Endothelial cell of umbilical vein (primary cell): Measurements from ENCODE around the gene ZBTB20. TPM values are rescaled to one million over a fixed set of nuclear protein-coding genes. Genes with fewer than 3 reads are reported as not detected.

Source experiments
- BruUV-seq: library from RNA; stranded (reverse); fragments of 400-500 nt; replicated peaks from 2 replicates; lab custom pipeline; 2021; lab: Mats Ljungman, UMichigan
- CTCF ChIA-PET: fragments of 300-600, 350-600 bp; sonication (Branson Sonifier 250); formaldehyde crosslinking; loops from one replicate; lab custom pipeline; 2021; ENCODE audit warnings: antibody characterized with exemption, inconsistent platforms; lab: Charles Lee
- POLR2A ChIA-PET: fragments of 300-600, 350-600 bp; sonication (Branson Sonifier 250); formaldehyde crosslinking; loops from one replicate; lab custom pipeline; 2021; ENCODE audit warnings: antibody characterized with exemption, inconsistent platforms; lab: Charles Lee
- DNase-seq: peaks from one replicate; pipeline ENCODE4 v3.0.0-alpha.2; 2011; ENCODE audit warnings: low read depth, low spot score
- FAIRE-seq: peaks from 2 replicates; lab custom pipeline; 2011; peaks lifted over from hg19 to GRCh38; lab: Jason Lieb, UNC
- H2AFZ ChIP-seq: 2 replicates; pipeline ENCODE4 v1.6.0; 2012; ENCODE audit warnings: low read depth, low read length, control low read depth, inconsistent platforms
- H3K27ac ChIP-seq: 2 replicates; pipeline ENCODE4 v1.5.1; 2011; ENCODE audit warnings: low read depth, mild to moderate bottlenecking, control low read depth, low read length, moderate library complexity; ENCODE audit not compliant: insufficient read depth
- H3K27me3 ChIP-seq, 2 experiments: 2 replicates each; pipeline versions ENCODE4 v1.6.0 to v1.6.1; 2011; ENCODE audit warnings: low read length in 2 of 2, mixed read lengths in 1 of 2; ENCODE audit not compliant: control insufficient read depth in 2 of 2, insufficient read depth in 2 of 2
- H3K36me3 ChIP-seq, 2 experiments: 2 replicates in 1 of 2; 3 replicates in 1 of 2; pipeline ENCODE4 v1.5.1; 2011; ENCODE audit warnings: low read length in 2 of 2, mild to moderate bottlenecking in 1 of 2, moderate library complexity in 1 of 2; ENCODE audit not compliant: control insufficient read depth in 2 of 2, insufficient read depth in 2 of 2; ENCODE audit errors: extremely low read depth in 1 of 2
- H3K4me1 ChIP-seq: 3 replicates; pipeline ENCODE4 v1.5.1; 2011; ENCODE audit warnings: mild to moderate bottlenecking, low read length; ENCODE audit not compliant: control insufficient read depth, insufficient read depth; ENCODE audit errors: extremely low read depth
- H3K4me2 ChIP-seq: 2 replicates; pipeline ENCODE4 v1.6.1; 2011; ENCODE audit warnings: low read length, control low read depth, mixed read lengths; ENCODE audit not compliant: insufficient read depth
- H3K4me3 ChIP-seq, 3 experiments: fragments of 200-600 bp in 1 of 3; sonication (generic), shearing (Covaris generic) in 1 of 3; replicated peaks in 1 of 3; 2 replicates each; pipeline ENCODE4 v1.5.1; 2011 to 2016; ENCODE audit warnings: control low read depth in 3 of 3, low read length in 3 of 3, mild to moderate bottlenecking in 2 of 3, inconsistent platforms in 1 of 3, low read depth in 1 of 3, moderate library complexity in 1 of 3; ENCODE audit not compliant: insufficient read depth in 1 of 3
- H3K79me2 ChIP-seq: 2 replicates; pipeline ENCODE4 v1.6.0; 2012; ENCODE audit warnings: low read length, inconsistent platforms; ENCODE audit not compliant: control insufficient read depth, insufficient read depth
- H3K9ac ChIP-seq: replicated peaks from 2 replicates; pipeline ENCODE3; 2011; ENCODE audit warnings: low read length, control low read depth; ENCODE audit not compliant: insufficient read depth; ENCODE audit errors: extremely low read depth
- H3K9me1 ChIP-seq: replicated peaks from 3 replicates; pipeline ENCODE4 v1.6.0; 2011; ENCODE audit warnings: mild to moderate bottlenecking, low read length; ENCODE audit not compliant: control insufficient read depth, insufficient read depth; ENCODE audit errors: extremely low read depth
- H3K9me3 ChIP-seq: replicated peaks from 2 replicates; pipeline ENCODE4 v1.5.1; 2012; ENCODE audit warnings: low read length, inconsistent platforms; ENCODE audit not compliant: control insufficient read depth, insufficient read depth
- H4K20me1 ChIP-seq: replicated peaks from 2 replicates; pipeline ENCODE3; 2011; ENCODE audit warnings: mild to moderate bottlenecking, low read length; ENCODE audit not compliant: control insufficient read depth, insufficient read depth; ENCODE audit errors: extremely low read depth
- CTCF ChIP-seq, 2 donors: IDR thresholded peaks; 1 replicate in 1 of 2; 2 replicates in 1 of 2; pipeline ENCODE4 v1.5.1; 2011; ENCODE audit warnings: low read length in 2 of 2, mild to moderate bottlenecking in 2 of 2, moderate library complexity in 2 of 2, control low read depth in 1 of 2, inconsistent platforms in 1 of 2, low read depth in 1 of 2; ENCODE audit not compliant: insufficient read depth in 1 of 2; ENCODE audit errors: extremely low read depth in 1 of 2
- EZH2 ChIP-seq: IDR thresholded peaks from 2 replicates; pipeline ENCODE4 v1.6.1; 2012; ENCODE audit warnings: borderline replicate concordance, low read depth, mild to moderate bottlenecking, moderate library complexity, low read length, inconsistent platforms; ENCODE audit not compliant: severe bottlenecking
- FOS ChIP-seq: IDR thresholded peaks from 2 replicates; pipeline ENCODE4 v1.6.1; 2011; ENCODE audit warnings: mild to moderate bottlenecking, low read length, moderate library complexity, borderline replicate concordance; ENCODE audit not compliant: insufficient read depth
- GATA2 ChIP-seq: IDR thresholded peaks from 2 replicates; pipeline ENCODE4 v1.7.0; 2011; ENCODE audit warnings: low read depth, mild to moderate bottlenecking, moderate library complexity, mixed read lengths, low read length; ENCODE audit not compliant: insufficient read length, insufficient read depth
- JUN ChIP-seq: IDR thresholded peaks from 2 replicates; pipeline ENCODE4 v1.6.1; 2011; ENCODE audit warnings: borderline replicate concordance, low read depth; ENCODE audit not compliant: insufficient read length, insufficient read depth
- MYC ChIP-seq: IDR thresholded peaks from one replicate; pipeline ENCODE4 v1.6.1; 2011; ENCODE audit warnings: mild to moderate bottlenecking, low read depth, low read length
- POLR2A ChIP-seq: IDR thresholded peaks from 2 replicates; pipeline ENCODE4 v1.6.1; 2012; ENCODE audit warnings: low read depth, mild to moderate bottlenecking, control low read depth, low read length
- POLR2AphosphoS5 ChIP-seq: IDR thresholded peaks from 2 replicates; pipeline ENCODE4 v1.6.1; 2012; ENCODE audit warnings: low read depth, mild to moderate bottlenecking, control low read depth, low read length, moderate library complexity; ENCODE audit not compliant: insufficient read depth
- dilution Hi-C: fragments of 300-500 bp; cut with MboI; formaldehyde crosslinking; loops from one replicate; pipeline ENCODE4 v1.15.0; 2019; ENCODE audit warnings: low sequenced_read_pairs; ENCODE audit not compliant: extremely low pct_ligation_motif_present
- intact Hi-C: fragments of 100-400 bp; cut with micrococcal nuclease; formaldehyde crosslinking; loops from one replicate; pipeline ENCODE4 v1.10.0; 2022
- polyA plus RNA-seq, 4 experiments: library from polyadenylated mRNA; depleted of rRNA in 3 of 4; stranded (reverse) in 3 of 4; unstranded in 1 of 4; fragments of >200 nt; gene quantifications; 2 replicates each; pipeline versions ENCODE4 v1.2.1 to v1.2.3, GENCODE V29; 2011 to 2012; ENCODE audit warnings: missing spikeins in 1 of 4
- total RNA-seq: library from RNA; stranded (reverse); gene quantifications from 2 replicates; pipeline ENCODE4 v1.2.3, GENCODE V29; 2021
- TF ChIP-seq, protein P1 (sequence below): IDR thresholded peaks from 2 replicates; pipeline ENCODE4 v1.6.1; 2011; ENCODE audit not compliant: insufficient read depth, insufficient read length

The ZBTB20 gene
- total and polyA plus RNA-seq, 2 donors (not counting 3 experiments of a cell fraction or from before 2014, with no cell fraction given) = 2.1 to 20.5 TPM

GRCh38 chr3:114756506-114757279, 390.4 kb downstream of the ZBTB20 start:
- H3K4me3 ChIP-seq = no peak overlapping the region
- intact Hi-C loops (no loop called here), dilution Hi-C loops (no loop called here)
- no peaks in the 10 kb centered on the region for H4K20me1 ChIP-seq
- no peak overlapping the region for H3K4me2 ChIP-seq
- no peak for DNase-seq
- POLR2A ChIA-PET = no interaction called here
- no peaks in the 10 kb centered on the region for H3K79me2 ChIP-seq
- H3K36me3 ChIP-seq = no peaks in the 10 kb centered on the region
- H3K9me1 ChIP-seq = no peaks in the 10 kb centered on the region
- H3K27ac ChIP-seq = no peak overlapping the region
- no TSS peak for BruUV-seq
- H3K9ac ChIP-seq = no peak overlapping the region
- CTCF ChIA-PET = interaction anchor here (1.4 kb wide), 1 partner anchor 11 kb away, joined by 3 read pairs; no protein-coding TSS in a partner anchor
- H3K4me1 ChIP-seq = no peaks in the 10 kb centered on the region
- H2AFZ ChIP-seq = no peak overlapping the region
- no peak for FAIRE-seq
- H3K9me3 ChIP-seq = no peaks in the 10 kb centered on the region
- no peaks in the 10 kb centered on the region for H3K27me3 ChIP-seq
- TF ChIP-seq, protein P1, sequence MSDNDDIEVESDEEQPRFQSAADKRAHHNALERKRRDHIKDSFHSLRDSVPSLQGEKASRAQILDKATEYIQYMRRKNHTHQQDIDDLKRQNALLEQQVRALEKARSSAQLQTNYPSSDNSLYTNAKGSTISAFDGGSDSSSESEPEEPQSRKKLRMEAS = no peak

- H3K9me1 ChIP-seq = no peaks in the 10 kb centered on the region
- H3K36me3 ChIP-seq = no peaks in the 10 kb centered on the region
- dilution Hi-C loops = no loop called here
- H3K27ac ChIP-seq = no peak overlapping the region
- no peaks in the 10 kb centered on the region for H3K4me1 ChIP-seq
- no peak overlapping the region for H3K9ac ChIP-seq
- H3K9me3 ChIP-seq = no peaks in the 10 kb centered on the region
- no peaks in the 10 kb centered on the region for H3K79me2 ChIP-seq
- no peak overlapping the region for H3K4me2 ChIP-seq
- H3K27me3 ChIP-seq = no peaks in the 10 kb centered on the region
- DNase-seq (no peak), FAIRE-seq (no peak)
- ChIA-PET CTCF (no interaction called here), POLR2A (no interaction called here)
- no peak overlapping the region for H3K4me3 ChIP-seq
- H2AFZ ChIP-seq = no peak overlapping the region
- TF ChIP-seq FOS = no peak
- no peak for TF ChIP-seq POLR2A
- TF ChIP-seq POLR2AphosphoS5 = no peak
- TF ChIP-seq JUN = no peak
- no peak for TF ChIP-seq CTCF (IDR thresholded peaks at IDR 0.05; ENCODE audit: extremely low read depth in 1 of 2, insufficient read depth in 1 of 2, low read depth in 1 of 2, low read length in 2 of 2)
- no peak for TF ChIP-seq EZH2
- TF ChIP-seq, protein P1 = no peak
- no peak for TF ChIP-seq GATA2
- TF ChIP-seq MYC = no peak
- no TSS peak for BruUV-seq
- no peaks in the 10 kb centered on the region for H4K20me1 ChIP-seq
- intact Hi-C loops = no loop called here
Observed at GRCh38 chr3:114746502-114746901, 400.6 kb downstream of the ZBTB20 start.
